Stimulated activated CD8-positive, alpha-beta memory T cell treated with anti-CD3 and anti-CD28 coated beads, Interleukin-12 subunit alpha, Interleukin-12 subunit beta, amount 100 ng/mL, for 4 hours (primary cell): ENCODE results near the gene LRCH4.

Experiments
- DNase-seq: peaks from one replicate; pipeline ENCODE4 v3.0.0-alpha.2; 2020; ENCODE audit warnings: low read depth

LRCH4 gene, protein sequence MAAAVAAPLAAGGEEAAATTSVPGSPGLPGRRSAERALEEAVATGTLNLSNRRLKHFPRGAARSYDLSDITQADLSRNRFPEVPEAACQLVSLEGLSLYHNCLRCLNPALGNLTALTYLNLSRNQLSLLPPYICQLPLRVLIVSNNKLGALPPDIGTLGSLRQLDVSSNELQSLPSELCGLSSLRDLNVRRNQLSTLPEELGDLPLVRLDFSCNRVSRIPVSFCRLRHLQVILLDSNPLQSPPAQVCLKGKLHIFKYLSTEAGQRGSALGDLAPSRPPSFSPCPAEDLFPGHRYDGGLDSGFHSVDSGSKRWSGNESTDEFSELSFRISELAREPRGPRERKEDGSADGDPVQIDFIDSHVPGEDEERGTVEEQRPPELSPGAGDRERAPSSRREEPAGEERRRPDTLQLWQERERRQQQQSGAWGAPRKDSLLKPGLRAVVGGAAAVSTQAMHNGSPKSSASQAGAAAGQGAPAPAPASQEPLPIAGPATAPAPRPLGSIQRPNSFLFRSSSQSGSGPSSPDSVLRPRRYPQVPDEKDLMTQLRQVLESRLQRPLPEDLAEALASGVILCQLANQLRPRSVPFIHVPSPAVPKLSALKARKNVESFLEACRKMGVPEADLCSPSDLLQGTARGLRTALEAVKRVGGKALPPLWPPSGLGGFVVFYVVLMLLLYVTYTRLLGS

GRCh38 chr7:100585511-100586265, at the start of gene LRCH4:
TSS of gene LRCH4 (minus strand) at chr7:100586129. CDS start at chr7:100586100, 29 bp downstream.
- DNase-seq: no peak

GRCh38 chr7:100632951-100633717, 47.2 kb upstream of the LRCH4 start:
- peak; percentile 36 for DNase-seq

DNA sequence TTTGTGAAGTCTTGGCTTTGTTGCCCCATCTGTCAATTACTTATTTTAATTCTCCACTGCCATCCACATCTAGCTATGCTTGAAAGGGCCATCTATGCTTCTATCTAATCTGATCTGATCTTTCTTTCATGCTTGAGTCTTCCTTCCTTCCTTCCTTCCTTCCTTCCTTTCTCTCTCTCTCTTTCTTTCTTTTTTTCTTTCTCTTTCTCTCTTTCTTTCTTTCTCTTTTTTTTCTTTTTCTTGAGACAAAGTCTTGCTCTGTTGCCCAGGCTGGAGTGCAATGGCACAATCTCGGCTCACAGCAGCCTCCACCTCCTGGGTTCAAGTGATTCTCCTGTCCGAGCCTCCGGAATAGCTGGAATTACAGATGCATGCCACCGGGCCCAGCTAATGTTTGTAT, 44.1 kb upstream of the LRCH4 start:
- DNase-seq: no peak

DNA sequence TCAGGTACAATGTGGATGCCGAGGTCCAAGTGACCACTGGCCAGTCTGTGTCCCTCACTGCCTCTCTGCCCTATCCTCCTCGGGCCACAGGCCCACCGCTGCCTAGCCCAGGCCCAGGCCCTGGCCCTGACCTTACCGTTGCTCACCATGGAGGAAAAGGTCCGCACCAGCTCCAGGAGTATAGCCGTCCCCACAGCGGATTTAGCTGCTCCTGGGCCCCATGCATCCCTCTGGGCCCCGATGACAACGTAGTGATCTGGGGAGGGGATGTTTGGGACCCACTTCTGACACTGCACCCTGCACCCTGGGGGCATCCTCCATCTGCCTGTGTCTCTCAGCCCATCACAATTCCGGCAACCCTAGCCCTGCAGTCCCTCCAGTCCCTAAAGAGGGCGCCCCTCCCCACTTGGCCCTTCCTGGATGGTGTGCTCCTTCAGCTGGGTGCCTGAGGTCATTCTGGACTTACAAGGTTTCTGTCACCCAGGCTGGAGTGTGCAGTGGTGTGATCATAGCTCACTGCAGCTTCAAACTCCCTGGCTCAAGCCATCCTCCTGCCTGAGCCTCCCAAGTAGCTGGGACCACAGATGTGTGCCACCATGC, 43.3 kb upstream of the LRCH4 start:
- no peak for DNase-seq

DNA sequence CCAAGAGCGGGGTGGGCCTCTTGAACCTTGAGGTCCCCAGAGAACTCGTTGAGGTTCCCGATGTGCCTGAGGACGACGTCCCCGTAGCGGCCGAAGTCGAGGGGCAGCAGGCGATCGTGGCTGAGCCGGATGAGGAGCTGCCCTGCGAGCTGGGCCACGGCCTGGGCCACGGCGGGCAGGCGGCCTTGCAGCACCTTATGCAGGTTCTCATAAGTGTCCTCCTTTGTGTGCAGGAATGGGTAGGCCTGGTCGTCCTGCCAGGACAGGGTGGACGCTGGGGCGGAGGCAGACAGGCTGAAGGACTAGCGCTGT, 41.3 kb upstream of the LRCH4 start:
- no peak for DNase-seq

DNA sequence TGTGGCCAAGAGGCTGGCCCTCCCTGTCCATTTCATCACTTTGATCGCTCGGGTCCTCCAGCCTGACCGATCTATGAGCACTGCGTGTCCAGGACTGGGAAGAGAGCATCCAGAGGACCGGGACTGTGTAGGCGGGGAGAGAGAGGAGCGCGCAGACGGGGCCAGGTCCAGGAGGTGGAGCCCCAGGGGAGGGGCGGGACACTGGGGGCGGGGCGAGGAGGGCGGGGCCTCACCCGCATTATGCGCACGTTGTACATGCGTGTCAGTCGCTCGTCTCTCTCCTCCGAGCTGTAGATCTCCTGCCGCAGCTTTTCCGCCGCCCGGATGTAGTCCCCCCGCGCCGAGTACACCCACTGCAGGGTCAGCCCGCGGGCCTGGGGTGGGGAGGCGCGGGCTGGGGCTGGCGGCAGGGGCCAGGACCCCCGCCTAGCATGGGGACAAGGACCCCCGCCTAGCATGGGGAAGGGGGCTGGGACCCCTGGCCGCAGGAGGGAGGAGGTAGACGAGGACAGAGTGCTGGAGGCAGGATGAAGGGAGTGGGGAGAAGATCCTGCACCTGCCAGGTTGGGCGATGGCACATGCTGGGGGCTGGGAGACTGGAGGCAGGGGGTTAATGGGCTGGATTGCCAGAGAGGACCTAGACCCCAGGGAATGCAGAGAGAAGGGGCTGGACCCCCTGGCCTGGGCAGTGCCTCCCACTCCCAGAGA, 40.8 kb upstream of the LRCH4 start:
- peak; percentile 78 for DNase-seq

DNA sequence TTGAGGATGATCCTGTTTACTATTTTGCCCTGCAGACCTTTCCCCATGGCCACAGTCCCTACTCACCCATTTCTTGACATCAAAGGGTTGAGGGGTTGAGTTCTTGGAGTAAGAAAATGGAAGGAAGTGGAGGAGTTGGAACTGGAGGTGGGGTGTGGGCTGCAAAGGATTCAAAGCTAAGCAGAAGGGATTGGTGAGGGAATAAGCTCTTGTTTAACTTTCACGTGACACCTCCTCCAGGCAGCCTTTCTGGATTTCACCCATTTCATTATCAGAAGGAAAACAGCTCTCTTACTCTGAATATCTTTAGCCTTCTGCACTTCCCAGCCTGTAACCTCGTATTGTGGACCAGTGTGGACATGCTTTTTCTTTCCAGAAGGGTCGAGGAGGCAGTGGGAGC, 40.1 kb upstream of the LRCH4 start:
- DNase-seq: no peak

DNA sequence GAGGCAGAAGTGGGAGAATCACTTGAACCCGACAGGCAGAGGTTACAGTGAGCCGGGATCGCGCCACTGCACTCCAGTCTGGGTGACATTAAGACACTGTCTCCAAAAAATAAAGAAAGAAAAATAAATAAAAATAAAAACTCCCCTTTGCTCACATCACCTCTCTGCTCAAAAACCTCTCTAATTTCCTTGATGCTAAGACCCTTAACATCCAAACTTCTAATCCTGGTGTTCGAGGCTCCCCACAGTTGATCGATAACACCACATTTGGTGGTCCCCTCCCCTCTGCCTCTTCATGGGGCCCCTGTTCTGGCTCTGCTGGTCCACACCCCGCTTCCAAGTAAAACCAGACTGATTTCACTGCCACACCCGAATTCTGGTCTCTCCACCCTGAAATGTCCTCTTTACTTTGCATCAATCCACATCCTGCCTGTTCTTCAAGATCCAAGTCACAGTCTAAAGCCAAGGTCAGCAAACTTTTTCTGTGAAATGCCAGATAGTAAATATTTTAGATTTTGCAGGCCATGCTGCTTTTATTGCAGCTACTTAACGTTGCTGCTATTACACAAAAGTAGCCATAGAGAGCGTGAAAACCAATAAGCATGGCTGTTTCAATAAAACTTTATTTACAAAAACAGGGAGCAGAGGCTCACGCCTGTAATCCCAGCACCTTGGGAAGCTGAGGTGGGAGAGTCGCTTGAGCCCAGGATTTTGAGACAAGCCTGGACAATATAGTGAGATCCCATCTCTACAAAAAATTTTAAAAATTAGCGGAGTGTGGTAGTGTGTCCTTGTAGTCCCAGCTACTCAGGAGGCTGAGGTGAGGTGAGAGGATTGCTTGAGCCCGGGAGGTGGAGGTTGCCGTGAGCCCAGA, 38.3 kb upstream of the LRCH4 start:
- no peak for DNase-seq

- DNase-seq: no peak
Measured at GRCh38 chr7:100621554-100621953, 35.6 kb upstream of the LRCH4 start.

- DNase-seq: no peak
Measured at GRCh38 chr7:100620804-100621203, 34.9 kb upstream of the LRCH4 start.

DNA sequence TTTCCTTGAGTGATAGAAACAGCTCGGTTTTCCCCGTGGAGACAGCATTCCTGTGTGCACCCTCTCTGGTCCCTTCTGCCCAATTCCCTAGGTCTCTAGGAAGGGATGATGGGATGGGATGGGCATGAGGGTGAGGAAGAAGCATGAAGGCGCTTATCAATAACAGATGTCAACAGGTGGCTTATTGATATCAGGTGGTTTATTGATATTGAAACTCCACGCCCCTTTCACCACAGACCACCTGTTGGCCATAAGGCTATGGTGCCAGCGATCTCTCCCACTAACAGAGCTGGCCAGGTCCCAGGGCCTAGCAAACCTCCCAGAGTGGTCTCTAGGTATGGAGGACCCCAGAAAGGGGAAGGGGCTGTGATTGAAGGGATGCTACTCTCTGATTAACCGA, 34.3 kb upstream of the LRCH4 start:
- DNase-seq: no peak

DNA sequence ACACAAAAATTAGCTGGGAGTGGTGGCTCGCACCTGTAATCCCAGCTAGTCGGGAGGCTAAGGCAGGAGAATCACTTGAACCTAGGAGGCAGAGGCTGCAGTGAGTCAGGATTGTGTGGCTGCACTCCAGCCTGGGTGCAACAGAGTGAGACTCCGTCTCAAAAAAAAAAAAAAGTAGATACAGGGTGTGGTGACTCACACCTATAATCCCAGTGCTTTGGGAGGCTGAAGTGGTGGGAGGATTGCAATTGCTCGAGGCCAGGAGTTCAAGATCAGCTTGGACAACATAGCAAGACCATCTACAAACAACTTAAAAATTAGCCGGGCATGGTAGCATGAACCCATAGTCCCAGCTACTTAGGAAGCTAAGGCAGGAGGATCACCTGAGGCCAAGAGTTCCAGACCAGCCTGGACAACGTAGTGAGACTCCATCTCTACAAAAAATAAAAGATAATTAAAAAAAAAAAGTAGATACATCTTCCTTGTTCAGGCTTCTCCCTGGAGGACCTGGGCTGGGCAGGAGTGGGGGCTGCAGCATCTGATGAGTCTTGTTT, 28.5 kb upstream of the LRCH4 start:
- no peak for DNase-seq

- no peak for DNase-seq
Measured at GRCh38 chr7:100613412-100614175, 27.7 kb upstream of the LRCH4 start.

GRCh38 chr7:100612730-100613390, 26.9 kb upstream of the LRCH4 start:
- no peak for DNase-seq

GRCh38 chr7:100611983-100612729, 26.2 kb upstream of the LRCH4 start, which contains the start of gene MOSPD3:
TSS of gene MOSPD3 (plus strand) at chr7:100612540. CDS start at chr7:100612792, 252 bp downstream.
- DNase-seq: peak; percentile 96

DNA sequence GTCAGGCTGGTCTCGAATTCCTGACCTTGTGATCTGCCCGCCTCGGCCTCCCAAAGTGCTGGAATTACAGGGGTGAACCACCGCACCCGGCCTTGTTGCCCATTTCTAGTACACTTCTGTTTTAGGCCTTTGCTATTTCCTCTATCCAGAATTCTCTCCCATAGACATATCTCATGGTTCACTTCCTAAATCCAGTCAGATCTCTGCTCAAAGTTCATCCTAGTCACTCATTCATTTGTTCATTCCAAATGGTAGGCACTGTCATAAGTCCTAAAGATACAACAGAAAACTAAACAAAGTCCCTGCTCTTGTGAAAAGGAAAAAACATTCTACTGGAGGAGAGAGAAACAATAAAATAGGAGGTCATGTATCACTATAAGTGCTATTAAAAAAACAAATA, 24.0 kb upstream of the LRCH4 start:
- no peak for DNase-seq

- DNase-seq: no peak
Measured at GRCh38 chr7:100607111-100607510, 21.2 kb upstream of the LRCH4 start.

- no peak for DNase-seq
Measured at GRCh38 chr7:100606313-100606712, 20.4 kb upstream of the LRCH4 start.
